GM23338 (cell line): ENCODE results near the gene SHISA7. TPM values are rescaled to one million over a fixed set of nuclear protein-coding genes. Genes with fewer than 3 reads are reported as not detected.

Experiments used
- ATAC-seq: fragments of 200-7000 bp; cut with Tn5 transposase; 3 replicates; pipeline ENCODE4 v1.9.1; 2020
- DNase-seq: peaks from one replicate; pipeline ENCODE4 v3.0.0-alpha.2; 2015; ENCODE audit warnings: low spot score
- H2AFZ ChIP-seq: fragments of 200-600 bp; sonication (generic); 2 replicates; pipeline ENCODE4 v1.8.0; 2016; ENCODE audit warnings: antibody characterized with exemption, mild to moderate bottlenecking, moderate library complexity
- H3F3A ChIP-seq: fragments of 200-600 bp; sonication (generic); replicated peaks from 2 replicates; pipeline ENCODE4 v1.8.0; 2017; ENCODE audit warnings: antibody characterized with exemption, mixed run types, low read depth
- H3K27ac ChIP-seq: fragments of 200-600 bp; sonication (generic); 2 replicates; pipeline ENCODE4 v1.6.1; 2016; ENCODE audit warnings: low read depth
- H3K27me3 ChIP-seq: fragments of 200-600 bp; sonication (generic); 2 replicates; pipeline ENCODE4 v1.8.0; 2016; ENCODE audit warnings: mild to moderate bottlenecking, mixed run types, moderate library complexity; ENCODE audit not compliant: insufficient read depth
- H3K36me3 ChIP-seq: fragments of 200-600 bp; sonication (generic); 2 replicates; pipeline ENCODE4 v1.8.0; 2016; ENCODE audit warnings: mild to moderate bottlenecking; ENCODE audit not compliant: insufficient read depth
- H3K4me1 ChIP-seq: fragments of 200-600 bp; sonication (generic); 2 replicates; pipeline ENCODE4 v1.8.0; 2016; ENCODE audit warnings: mild to moderate bottlenecking, moderate library complexity; ENCODE audit not compliant: insufficient read depth
- H3K4me2 ChIP-seq: fragments of 200-600 bp; sonication (generic); 2 replicates; pipeline ENCODE4 v1.7.1; 2017; ENCODE audit warnings: mixed run types
- H3K4me3 ChIP-seq: fragments of 200-600 bp; sonication (generic); 2 replicates; pipeline ENCODE4 v1.6.1; 2016; ENCODE audit warnings: mixed run types
- H3K79me2 ChIP-seq: fragments of 200-600 bp; sonication (generic); replicated peaks from 2 replicates; pipeline ENCODE4 v1.8.0; 2017; ENCODE audit warnings: mild to moderate bottlenecking; ENCODE audit not compliant: insufficient read depth
- H3K9me2 ChIP-seq: fragments of 200-600 bp; sonication (generic); 2 replicates; pipeline ENCODE4 v1.8.0; 2017; ENCODE audit not compliant: insufficient read depth
- H4K20me1 ChIP-seq: fragments of 200-600 bp; sonication (generic); replicated peaks from 2 replicates; pipeline ENCODE4 v1.8.0; 2017; ENCODE audit warnings: mild to moderate bottlenecking; ENCODE audit not compliant: insufficient read depth
- H3K27ac Mint-ChIP-seq: 2 replicates; pipeline ENCODE4 v1.8.0; 2020; ENCODE audit warnings: inconsistent platforms, mild to moderate bottlenecking, moderate library complexity, mixed read lengths
- H3K27me3 Mint-ChIP-seq: 3 replicates; pipeline ENCODE4 v1.8.0; 2022; ENCODE audit warnings: low read depth, mild to moderate bottlenecking, moderate library complexity, mixed read lengths, inconsistent platforms; ENCODE audit not compliant: insufficient read depth, poor library complexity
- H3K36me3 Mint-ChIP-seq: 3 replicates; pipeline ENCODE4 v1.8.0; 2021; ENCODE audit warnings: low read depth, mild to moderate bottlenecking, inconsistent platforms, moderate library complexity, mixed read lengths
- H3K4me1 Mint-ChIP-seq: 3 replicates; pipeline ENCODE4 v1.8.0; 2020; ENCODE audit warnings: mild to moderate bottlenecking, inconsistent platforms, mixed read lengths
- H3K4me3 Mint-ChIP-seq: 3 replicates; pipeline ENCODE4 v1.8.0; 2021; ENCODE audit warnings: moderate library complexity, mild to moderate bottlenecking, inconsistent platforms, mixed read lengths
- H3K9me3 Mint-ChIP-seq: 3 replicates; pipeline ENCODE4 v1.8.0; 2020; ENCODE audit warnings: moderate library complexity, mild to moderate bottlenecking, inconsistent platforms, mixed read lengths
- ETS1 ChIP-seq: IDR thresholded peaks from 2 replicates; pipeline ENCODE4 v1.6.1; 2016; ENCODE audit warnings: antibody characterized with exemption
- JUNB ChIP-seq: IDR thresholded peaks from one replicate; pipeline ENCODE4 v1.6.1; 2016; ENCODE audit warnings: antibody characterized with exemption; ENCODE audit not compliant: unreplicated experiment
- NANOG ChIP-seq: IDR thresholded peaks from 2 replicates; pipeline ENCODE4 v1.6.1; 2016; ENCODE audit warnings: antibody characterized with exemption, borderline replicate concordance
- POLR2AphosphoS5 ChIP-seq: IDR thresholded peaks from 2 replicates; pipeline ENCODE4 v1.6.1; 2016; ENCODE audit warnings: antibody characterized with exemption, low read depth
- REST ChIP-seq: IDR thresholded peaks from one replicate; pipeline ENCODE4 v1.6.1; 2018; ENCODE audit warnings: antibody characterized with exemption; ENCODE audit not compliant: unreplicated experiment
- ZNF114 ChIP-seq: fragments of 250-450 bp; sonication (Bioruptor Pico); IDR thresholded peaks from 2 replicates; pipeline ENCODE4 v1.5.0; 2020; ENCODE audit warnings: mild to moderate bottlenecking, moderate library complexity
- ZNF462 ChIP-seq: fragments of 250-450 bp; sonication (Bioruptor Pico); IDR thresholded peaks from 2 replicates; pipeline ENCODE4 v1.5.0; 2020; ENCODE audit warnings: mild to moderate bottlenecking, moderate library complexity
- polyA plus RNA-seq: library from polyadenylated mRNA; unstranded; fragments of >200 nt; fragmentation: Nextera tagmentation; extraction: Ambion mirVana; gene quantifications from 2 replicates; pipeline ENCODE4 v1.2.1, GENCODE V29; 2016
- total RNA-seq: library from RNA; depleted of rRNA; stranded (reverse); fragments of >200 nt; shearing (Covaris generic); gene quantifications from 2 replicates; pipeline ENCODE4 v1.2.3, GENCODE V29; 2014

SHISA7 gene
- total and polyA plus RNA-seq, 2 experiments from 2014 or later, result 0.32 to 1.4 TPM

- TF ChIP-seq ZNF114 (CRISPR knock-in tag), result no peak
- TF ChIP-seq NANOG, result no peak
- no peak for TF ChIP-seq JUNB
- no peak for TF ChIP-seq REST
- TF ChIP-seq POLR2AphosphoS5, result no peak
- no peak for TF ChIP-seq ETS1
Measured at GRCh38 chr19:55387736-55388497, 55.2 kb downstream of the SHISA7 start (continued).

- ATAC-seq (no peak), DNase-seq (no peak)
- peaks cover 33% of the 10 kb centered on the region for H3K79me2 ChIP-seq
- Mint-ChIP-seq H3K27me3 (peaks cover 54% of the 10 kb centered on the region), H3K27ac (peak overlapping the region; percentile 98), H3K4me1 (peaks cover 57% of the 10 kb centered on the region), H3K36me3 (peaks cover 57% of the 10 kb centered on the region), H3K9me3 (peaks cover 5% of the 10 kb centered on the region), H3K4me3 (peak overlapping the region; percentile 99)
- H3K4me2 ChIP-seq, result peak overlapping the region; percentile 97
- H2AFZ ChIP-seq, result no peak overlapping the region
- peaks cover 12% of the 10 kb centered on the region for H3K27me3 ChIP-seq
- 0 out of 2 replicates have a peak overlapping the region, but pooled peaks have one; percentile 21 for H3K27ac ChIP-seq
- peaks cover 46% of the 10 kb centered on the region for H4K20me1 ChIP-seq
- peaks cover 57% of the 10 kb centered on the region for H3K4me1 ChIP-seq
- TF ChIP-seq ZNF462, result no peak
- TF ChIP-seq JUNB, result no peak
- peak overlapping the region; percentile 99 for H3K4me3 ChIP-seq
- peaks cover 63% of the 10 kb centered on the region for H3F3A ChIP-seq
- no peaks in the 10 kb centered on the region for H3K9me2 ChIP-seq
- H3K36me3 ChIP-seq, result peaks cover 11% of the 10 kb centered on the region; the same call in 1 of the 2 replicates
Measured at GRCh38 chr19:55386493-55386971, 56.6 kb downstream of the SHISA7 start.
